B cell (primary cell): ENCODE data around the gene LCE1A. TPM values are rescaled to one million over a fixed set of nuclear protein-coding genes. Genes with fewer than 3 reads are reported as not detected.
A peak's percentile ranks its signal among the peaks of the same experiment; 100 is the strongest.

Experiments
- ATAC-seq: fragments of 200-7000 bp; cut with Tn5 transposase; one replicate; pipeline ENCODE4 v1.10.0; 2021; ENCODE audit warnings: low read depth, mild to moderate bottlenecking, moderate number of reproducible peaks, moderate library complexity
- CTCF ChIA-PET: fragments of 350-600 bp; sonication (Branson Sonifier 250); formaldehyde crosslinking; loops from one replicate; lab custom pipeline; 2021; ENCODE audit warnings: antibody characterized with exemption, inconsistent platforms; lab: Charles Lee
- POLR2A ChIA-PET: fragments of 350-600 bp; sonication (Branson Sonifier 250); formaldehyde crosslinking; loops from one replicate; lab custom pipeline; 2021; ENCODE audit warnings: antibody characterized with exemption; lab: Charles Lee
- DNase-seq: peaks from one replicate; pipeline ENCODE4 v3.0.0; 2013
- H2AFZ ChIP-seq: 2 replicates; pipeline ENCODE4 v1.6.1; 2012; ENCODE audit warnings: mild to moderate bottlenecking, low read depth, low read length; ENCODE audit not compliant: insufficient read depth, poor library complexity, severe bottlenecking
- H3K27ac ChIP-seq, 2 donors: 1 replicate in 1 of 2; 2 replicates in 1 of 2; pipeline ENCODE4 v1.5.1; 2012 to 2013; ENCODE audit warnings: low read length in 2 of 2, mild to moderate bottlenecking in 2 of 2, moderate library complexity in 1 of 2
- H3K27me3 ChIP-seq, 4 experiments: fragments of 200-600 bp in 1 of 4; sonication (generic) in 1 of 4; replicated peaks in 1 of 4; 1 replicate in 2 of 4; 2 replicates in 2 of 4; pipeline versions ENCODE4 v1.6.1 to v1.7.0; 2013 to 2016; ENCODE audit warnings: low read length in 3 of 4, mild to moderate bottlenecking in 2 of 4, mixed read lengths in 1 of 4, moderate library complexity in 1 of 4; ENCODE audit not compliant: insufficient read depth in 4 of 4, control insufficient read depth in 3 of 4; ENCODE audit errors: control extremely low read depth in 1 of 4
- H3K36me3 ChIP-seq, 2 experiments: replicated peaks in 1 of 2; 1 replicate in 1 of 2; 2 replicates in 1 of 2; pipeline versions ENCODE4 v1.6.1 to v1.7.1; 2013; ENCODE audit warnings: low read length in 1 of 2; ENCODE audit not compliant: insufficient read depth in 2 of 2, control insufficient read depth in 1 of 2; ENCODE audit errors: control extremely low read depth in 1 of 2, extremely low read depth in 1 of 2
- H3K4me1 ChIP-seq, 2 donors: fragments of 200-600 bp in 1 of 2; sonication (generic) in 1 of 2; 1 replicate in 1 of 2; 2 replicates in 1 of 2; pipeline versions ENCODE4 v1.5.1 to v1.6.1; 2013 to 2017; ENCODE audit warnings: low read length in 2 of 2; ENCODE audit not compliant: control insufficient read depth in 2 of 2, insufficient read depth in 2 of 2
- H3K4me2 ChIP-seq: replicated peaks from 2 replicates; pipeline ENCODE3; 2012; ENCODE audit warnings: mild to moderate bottlenecking, low read depth, low read length; ENCODE audit not compliant: poor library complexity, severe bottlenecking
- H3K4me3 ChIP-seq, 5 experiments: fragments of 200-600 bp in 1 of 5; sonication (generic) in 1 of 5; 1 replicate in 3 of 5; 2 replicates in 2 of 5; pipeline versions ENCODE4 v1.5.1 to v1.7.0; 2011 to 2016; ENCODE audit warnings: low read length in 4 of 5, mild to moderate bottlenecking in 4 of 5, low read depth in 2 of 5, control low read depth in 1 of 5, moderate library complexity in 1 of 5; ENCODE audit not compliant: insufficient read depth in 1 of 5; ENCODE audit errors: control extremely low read depth in 1 of 5, extremely low read depth in 1 of 5
- H3K79me2 ChIP-seq: fragments of 200-600 bp; sonication (generic); one replicate; pipeline ENCODE4 v1.6.0; 2016; ENCODE audit warnings: low read length; ENCODE audit not compliant: control insufficient read depth, insufficient read depth
- H3K9ac ChIP-seq: fragments of 200-600 bp; sonication (generic); 2 replicates; pipeline ENCODE4 v1.6.1; 2017; ENCODE audit warnings: mild to moderate bottlenecking, low read length, moderate library complexity
- H3K9me3 ChIP-seq, 3 donors: one replicate each; pipeline versions ENCODE4 v1.6.1 to v1.7.1; 2013; ENCODE audit warnings: low read length in 2 of 3; ENCODE audit not compliant: control insufficient read depth in 2 of 3, insufficient read depth in 1 of 3; ENCODE audit errors: control extremely low read depth in 1 of 3
- H4K20me1 ChIP-seq: 2 replicates; pipeline ENCODE4 v1.6.0; 2012; ENCODE audit warnings: mild to moderate bottlenecking, low read length; ENCODE audit not compliant: insufficient read depth, control insufficient read depth, poor library complexity, severe bottlenecking
- H3K27ac Mint-ChIP-seq: one replicate; pipeline ENCODE4 v1.8.0; 2021; ENCODE audit warnings: mixed read lengths
- H3K27me3 Mint-ChIP-seq: one replicate; pipeline ENCODE4 v1.8.0; 2021; ENCODE audit warnings: mixed read lengths
- H3K4me1 Mint-ChIP-seq: one replicate; pipeline ENCODE4 v1.8.0; 2021; ENCODE audit warnings: mixed read lengths
- H3K4me3 Mint-ChIP-seq: one replicate; pipeline ENCODE4 v1.8.0; 2021; ENCODE audit warnings: mixed read lengths
- H3K9me3 Mint-ChIP-seq: one replicate; pipeline ENCODE4 v1.8.0; 2022; ENCODE audit warnings: mixed read lengths; ENCODE audit not compliant: insufficient read depth
- CTCF ChIP-seq: fragments of 200-600 bp; IDR thresholded peaks from one replicate; pipeline ENCODE4 v1.8.0; 2022; ENCODE audit warnings: antibody characterized with exemption, mild to moderate bottlenecking
- EZH2 ChIP-seq: IDR thresholded peaks from 2 replicates; pipeline ENCODE4 v1.6.1; 2012; ENCODE audit warnings: borderline replicate concordance, low read depth, mild to moderate bottlenecking, moderate library complexity, low read length; ENCODE audit not compliant: insufficient read depth, poor library complexity, severe bottlenecking
- WGBS: methylation state at CpG from one replicate; pipeline ENCODE4 v1.1.5; 2013; ENCODE audit warnings: missing lambda C conversion rate; ENCODE audit not compliant: insufficient coverage; 5-methylcytosine and 5-hydroxymethylcytosine counted together
- intact Hi-C: fragments of 100-400 bp; cut with micrococcal nuclease; formaldehyde crosslinking; loops from one replicate; pipeline ENCODE4 v1.10.0; 2022
- polyA plus RNA-seq: library from polyadenylated mRNA; depleted of rRNA; stranded (reverse); fragments of >200 nt; gene quantifications from 2 replicates; pipeline ENCODE4 v1.2.3, GENCODE V29; 2012
- total RNA-seq, 2 donors: library from RNA; stranded (reverse); fragments of 120-200 nt in 1 of 2; gene quantifications; 1 replicate in 1 of 2; 2 replicates in 1 of 2; pipeline versions ENCODE4 v1.2.3 to v1.2.4, GENCODE V29; 2013 to 2022

Gene LCE1A
- total and polyA plus RNA-seq, 2 donors (not counting 1 experiment from before 2014, with no cell fraction given): not detected

GRCh38 chr1:152869808-152870419 is 42.6 kb downstream of the LCE1A start:
- H3K4me3 Mint-ChIP-seq: no peak overlapping the region
- H3K27ac Mint-ChIP-seq: no peak overlapping the region
- peaks cover 0 to 5% (median 0%) of the 10 kb centered on the region in 4 experiments for H3K27me3 ChIP-seq
- no peak overlapping the region for H3K27ac ChIP-seq
- ChIA-PET CTCF (interaction anchor here (0.6 to 3.0 kb wide), 9 partner anchors 9 to 419 kb away, joined by 3 to 13 read pairs (median 5); no protein-coding TSS in a partner anchor), POLR2A (no interaction called here)
- H3K9me3 Mint-ChIP-seq: no peaks in the 10 kb centered on the region
- peaks cover 10% of the 10 kb centered on the region for H3K27me3 Mint-ChIP-seq
- H3K9ac ChIP-seq: no peak overlapping the region
- intact Hi-C loops: no loop called here
- peaks cover 2% of the 10 kb centered on the region for H3K4me1 Mint-ChIP-seq
- no peak overlapping the region for H3K4me3 ChIP-seq
- no peaks in the 10 kb centered on the region for H4K20me1 ChIP-seq
- peak; percentile 91 for TF ChIP-seq CTCF
- TF ChIP-seq EZH2: no peak
- no peaks in the 10 kb centered on the region for H3K9me3 ChIP-seq
- H2AFZ ChIP-seq: peak overlapping the region; percentile 24
- no peak overlapping the region for H3K4me2 ChIP-seq
- H3K36me3 ChIP-seq: no peaks in the 10 kb centered on the region
- peak; percentile 64 for DNase-seq
- ATAC-seq: no peak
- peaks cover 0 to 4% of the 10 kb centered on the region in 2 donors for H3K4me1 ChIP-seq
- 52% methylated on average over 3 of the region's 9 CpGs for WGBS
- H3K79me2 ChIP-seq: no peaks in the 10 kb centered on the region
